Naive thymus-derived CD4-positive, alpha-beta T cell (primary cell): Measurements from ENCODE around the gene HELQ. TPM values are rescaled to one million over a fixed set of nuclear protein-coding genes. Genes with fewer than 3 reads are reported as not detected.

ENCODE experiments used
- ATAC-seq: fragments of 150-1000 bp; cut with Tn5 transposase; 2 replicates; pipeline ENCODE4 v1.10.0; 2021; ENCODE audit warnings: mild to moderate bottlenecking, moderate library complexity
- CTCF ChIA-PET: fragments of 350-600 bp; sonication (Branson Sonifier 250); formaldehyde crosslinking; loops from one replicate; lab custom pipeline; 2021; ENCODE audit warnings: antibody characterized with exemption; lab: Charles Lee
- POLR2A ChIA-PET: fragments of 350-600 bp; sonication (Branson Sonifier 250); formaldehyde crosslinking; loops from one replicate; lab custom pipeline; 2021; ENCODE audit warnings: antibody characterized with exemption, inconsistent platforms; lab: Charles Lee
- DNase-seq, 9 donors: peaks; one replicate each; pipeline versions ENCODE4 v3.0.0 to v3.0.0-alpha.2; 2020 to 2022; ENCODE audit warnings: mixed read lengths in 1 of 9
- H3K27ac ChIP-seq: one replicate; pipeline ENCODE4 v1.7.0; 2013; ENCODE audit warnings: mild to moderate bottlenecking, low read depth, low read length, moderate library complexity
- H3K27me3 ChIP-seq, 2 donors: one replicate each; pipeline ENCODE4 v1.7.0; 2013; ENCODE audit warnings: low read length in 2 of 2, mild to moderate bottlenecking in 2 of 2, moderate library complexity in 2 of 2; ENCODE audit not compliant: control insufficient read depth in 2 of 2, insufficient read depth in 2 of 2
- H3K36me3 ChIP-seq, 3 experiments: 1 replicate in 2 of 3; 2 replicates in 1 of 3; pipeline ENCODE4 v1.7.0; 2013; ENCODE audit warnings: low read length in 3 of 3, mild to moderate bottlenecking in 3 of 3, moderate library complexity in 1 of 3; ENCODE audit not compliant: insufficient read depth in 3 of 3, control insufficient read depth in 2 of 3
- H3K4me1 ChIP-seq, 2 donors: one replicate each; pipeline ENCODE4 v1.7.0; 2013; ENCODE audit warnings: low read length in 2 of 2, mild to moderate bottlenecking in 2 of 2, moderate library complexity in 1 of 2; ENCODE audit not compliant: control insufficient read depth in 2 of 2, insufficient read depth in 2 of 2
- H3K4me3 ChIP-seq: 2 replicates; pipeline ENCODE4 v1.7.0; 2013; ENCODE audit warnings: mild to moderate bottlenecking, low read length
- H3K9me3 ChIP-seq, 3 experiments: 1 replicate in 2 of 3; 2 replicates in 1 of 3; pipeline ENCODE4 v1.7.0; 2013; ENCODE audit warnings: low read length in 3 of 3; ENCODE audit not compliant: control insufficient read depth in 2 of 3
- H3K27ac Mint-ChIP-seq, 9 donors: one replicate each; pipeline ENCODE4 v1.8.0; 2020 to 2022; ENCODE audit warnings: mixed read lengths in 9 of 9, mild to moderate bottlenecking in 8 of 9, moderate library complexity in 5 of 9, inconsistent platforms in 2 of 9
- H3K27me3 Mint-ChIP-seq, 5 donors: one replicate each; pipeline ENCODE4 v1.8.0; 2021 to 2022; ENCODE audit warnings: mixed read lengths in 5 of 5, mild to moderate bottlenecking in 1 of 5
- H3K36me3 Mint-ChIP-seq, 5 donors: one replicate each; pipeline ENCODE4 v1.8.0; 2020 to 2022; ENCODE audit warnings: mixed read lengths in 5 of 5, mild to moderate bottlenecking in 3 of 5, inconsistent platforms in 1 of 5
- H3K4me1 Mint-ChIP-seq, 7 donors: one replicate each; pipeline ENCODE4 v1.8.0; 2020 to 2022; ENCODE audit warnings: mixed read lengths in 7 of 7, mild to moderate bottlenecking in 3 of 7, inconsistent platforms in 1 of 7
- H3K4me3 Mint-ChIP-seq, 10 donors: one replicate each; pipeline ENCODE4 v1.8.0; 2020 to 2022; ENCODE audit warnings: mild to moderate bottlenecking in 10 of 10, mixed read lengths in 10 of 10, moderate library complexity in 6 of 10, inconsistent platforms in 2 of 10
- H3K9me3 Mint-ChIP-seq, 11 donors: one replicate each; pipeline ENCODE4 v1.8.0; 2020 to 2022; ENCODE audit warnings: mixed read lengths in 11 of 11, mild to moderate bottlenecking in 4 of 11, inconsistent platforms in 1 of 11, moderate library complexity in 1 of 11
- intact Hi-C, 2 donors: fragments of 100-400 bp; cut with micrococcal nuclease; formaldehyde crosslinking; loops; one replicate each; pipeline ENCODE4 v1.15.1; 2023
- polyA plus RNA-seq, 2 donors: library from polyadenylated mRNA; unstranded; fragments of 300-500 nt; fragmentation: Illumina TruSeq; gene quantifications; one replicate each; pipeline ENCODE4 v1.2.3, GENCODE V29; 2021
- total RNA-seq, 6 experiments: library from RNA in 5 of 6; stranded (reverse) in 5 of 6; gene quantifications; 1 replicate in 5 of 6; 2 replicates in 1 of 6; pipeline ENCODE4 v1.2.3 and lab custom pipeline; 2021 to 2026

The HELQ gene
- total and polyA plus RNA-seq, 7 experiments from 2014 or later = 14.1 to 53.9 (median 31.8) TPM

GRCh38 chr4:83484500-83485461 is 29.2 kb upstream of the HELQ start, which contains the start of gene ABRAXAS1:
Gene ABRAXAS1, minus strand, starts transcription at chr4:83485100. Its CDS starts 28 bp downstream, at chr4:83485072.
- Mint-ChIP-seq H3K4me1 (peaks cover 15 to 49% (median 36%) of the 10 kb centered on the region in 7 donors), H3K27ac (peak within 1 kb of the TSS; percentile 93 to 99 (median 98)), H3K36me3 (peaks cover 0 to 5% (median 0%) of the 10 kb centered on the region in 5 donors), H3K9me3 (peaks cover 0 to 2% (median 0%) of the 10 kb centered on the region in 11 donors), H3K4me3 (peak within 1 kb of the TSS; percentile 92 to 99 (median 98)), H3K27me3 (peaks cover 0 to under 1% (median 0%) of the 10 kb centered on the region in 5 donors)
- H3K9me3 ChIP-seq = no peaks in the 10 kb centered on the region
- peak within 1 kb of the TSS; percentile 86 for H3K27ac ChIP-seq
- H3K36me3 ChIP-seq = peaks cover 0 to 9% (median 0%) of the 10 kb centered on the region in 3 experiments
- peak; percentile 91 to 97 (median 96) for DNase-seq
- intact Hi-C loops = loop anchor here (1.0 to 10.0 kb wide), 18 partner anchors 20 to 1992 kb away; partner anchors contain the start of genes CDS1 (in 2 of the 2), COQ2 (in 2 of the 2), HELQ (in 2 of the 2) and COPS4 (in 1 of the 2)
- H3K4me3 ChIP-seq = peak within 1 kb of the TSS; percentile 93
- ChIA-PET CTCF (interaction anchor here (0.6 to 0.7 kb wide), 3 partner anchors 27 to 1858 kb away, joined by 3 to 4 read pairs (median 3); no protein-coding TSS in a partner anchor), POLR2A (interaction anchor here (0.7 to 3.5 kb wide), 12 partner anchors 10 to 1055 kb away, joined by 3 to 46 read pairs (median 8); partner anchors contain the start of genes COPS4, GPAT3, HELQ and HNRNPDL)
- no peaks in the 10 kb centered on the region for H3K27me3 ChIP-seq
- peaks cover 4 to 11% of the 10 kb centered on the region in 2 donors for H3K4me1 ChIP-seq
- ATAC-seq = peak; percentile 98

GRCh38 chr4:83473966-83474365 is 18.3 kb upstream of the HELQ start:
- Histone ChIP-seq H3K4me1 (no peaks in the 10 kb centered on the region), H3K4me3 (no peak overlapping the region), H3K27me3 (no peaks in the 10 kb centered on the region), H3K27ac (no peak overlapping the region), H3K9me3 (no peaks in the 10 kb centered on the region), H3K36me3 (peaks cover 0 to 19% (median 0%) of the 10 kb centered on the region in 3 experiments)
- intact Hi-C loops = no loop called here
- Mint-ChIP-seq H3K9me3 (no peaks in the 10 kb centered on the region), H3K4me1 (peaks cover 0 to 20% (median 10%) of the 10 kb centered on the region in 7 donors), H3K4me3 (no peak overlapping the region), H3K36me3 (peaks cover 0 to 19% (median 10%) of the 10 kb centered on the region in 5 donors), H3K27ac (peak overlapping the region in 2 of 9 donors; percentile 40 to 44), H3K27me3 (no peaks in the 10 kb centered on the region)
- ChIA-PET CTCF (no interaction called here), POLR2A (interaction anchor here (0.9 kb wide), 1 partner anchor 25 kb away, joined by 3 read pairs; no protein-coding TSS in a partner anchor)
- ATAC-seq = no peak
- no peak for DNase-seq

GRCh38 chr4:83473423-83473822 is 17.8 kb upstream of the HELQ start:
- Mint-ChIP-seq H3K27ac (no peak overlapping the region), H3K4me1 (peaks cover 0 to 20% (median 10%) of the 10 kb centered on the region in 7 donors), H3K9me3 (no peaks in the 10 kb centered on the region), H3K4me3 (no peak overlapping the region), H3K36me3 (peaks cover 0 to 21% (median 10%) of the 10 kb centered on the region in 5 donors), H3K27me3 (no peaks in the 10 kb centered on the region)
- H3K36me3 ChIP-seq = peaks cover 0 to 22% (median 0%) of the 10 kb centered on the region in 3 experiments
- POLR2A ChIA-PET = interaction anchor here (0.9 to 1.1 kb wide), 3 partner anchors 14 to 24 kb away, joined by 3 to 4 read pairs (median 3); no protein-coding TSS in a partner anchor
- no peak for ATAC-seq
- intact Hi-C loops = no loop called here
- H3K4me3 ChIP-seq = no peak overlapping the region
- H3K27me3 ChIP-seq = no peaks in the 10 kb centered on the region
- no peaks in the 10 kb centered on the region for H3K9me3 ChIP-seq
- CTCF ChIA-PET = no interaction called here
- DNase-seq = no peak
- H3K4me1 ChIP-seq = no peaks in the 10 kb centered on the region
- no peak overlapping the region for H3K27ac ChIP-seq

- peaks cover 0 to 40% (median 24%) of the 10 kb centered on the region in 3 experiments for H3K36me3 ChIP-seq
- H3K27ac ChIP-seq = peak overlapping the region; percentile 98
- CTCF ChIA-PET = no interaction called here
Observed at GRCh38 chr4:83456184-83456501, 520 bp upstream of the HELQ start.

GRCh38 chr4:83454686-83455085 is 937 bp downstream of the HELQ start:
- Mint-ChIP-seq H3K4me1 (peaks cover 22 to 79% (median 58%) of the 10 kb centered on the region in 7 donors), H3K27ac (peak overlapping the region; percentile 100), H3K9me3 (peaks cover 0 to 5% (median 0%) of the 10 kb centered on the region in 11 donors), H3K4me3 (peak overlapping the region; percentile 98 to 100 (median 99)), H3K36me3 (peaks cover 12 to 50% (median 40%) of the 10 kb centered on the region in 5 donors), H3K27me3 (peaks cover 0 to 3% (median 0%) of the 10 kb centered on the region in 5 donors)
- H3K4me1 ChIP-seq = peaks cover 24 to 33% of the 10 kb centered on the region in 2 donors
- H3K9me3 ChIP-seq = no peaks in the 10 kb centered on the region
- H3K27ac ChIP-seq = peak overlapping the region; percentile 98
- peak overlapping the region; percentile 75 for H3K4me3 ChIP-seq
- DNase-seq = peak in 3 of 9 donors; percentile 5 to 18 (median 16)
- H3K36me3 ChIP-seq = peaks cover 0 to 28% (median 21%) of the 10 kb centered on the region in 3 experiments
- no peak for ATAC-seq
- intact Hi-C loops = loop anchor here (1.0 to 10.0 kb wide), 23 partner anchors 31 to 1980 kb away; partner anchors contain the start of genes ABRAXAS1 (in 2 of the 2), COQ2 (in 2 of the 2), HPSE (in 2 of the 2) and PLAC8 (in 2 of the 2)
- no peaks in the 10 kb centered on the region for H3K27me3 ChIP-seq
- POLR2A ChIA-PET = interaction anchor here (0.6 to 4.4 kb wide), 16 partner anchors 9 to 1026 kb away, joined by 3 to 46 read pairs (median 5); partner anchors contain the start of genes ABRAXAS1, COPS4, COQ2 and GPAT3
- CTCF ChIA-PET = interaction anchor here (1.8 kb wide), 1 partner anchor 10 kb away, joined by 6 read pairs; no protein-coding TSS in a partner anchor

More at GRCh38 chr4:83456184-83456501, 520 bp upstream of the HELQ start:
- H3K4me3 Mint-ChIP-seq = peak overlapping the region; percentile 98 to 100 (median 99)
- DNase-seq = no peak
- no peaks in the 10 kb centered on the region for H3K27me3 ChIP-seq
- intact Hi-C loops = loop anchor here (5.0 to 10.0 kb wide), 4 partner anchors 341 to 1981 kb away; partner anchors contain the start of genes PLAC8 (in 2 of the 2), CDS1 (in 1 of the 2) and RASGEF1B (in 1 of the 2)
- no peaks in the 10 kb centered on the region for H3K9me3 ChIP-seq
- peaks cover 0 to 3% (median 0%) of the 10 kb centered on the region in 5 donors for H3K27me3 Mint-ChIP-seq
- H3K9me3 Mint-ChIP-seq = peaks cover 0 to 5% (median 0%) of the 10 kb centered on the region in 11 donors
- no peak for ATAC-seq
- H3K27ac Mint-ChIP-seq = peak overlapping the region; percentile 100
- H3K4me1 ChIP-seq = peaks cover 24 to 33% of the 10 kb centered on the region in 2 donors
- POLR2A ChIA-PET = interaction anchor here (0.5 to 4.4 kb wide), 13 partner anchors 11 to 1085 kb away, joined by 3 to 46 read pairs (median 5); partner anchors contain the start of genes ABRAXAS1, COPS4, COQ2 and GPAT3
- H3K4me1 Mint-ChIP-seq = peaks cover 21 to 72% (median 58%) of the 10 kb centered on the region in 7 donors
- H3K36me3 Mint-ChIP-seq = peaks cover 12 to 44% (median 39%) of the 10 kb centered on the region in 5 donors
- peak overlapping the region; percentile 75 for H3K4me3 ChIP-seq
